Motor neuron (in vitro differentiated cells): ENCODE data around the gene PKD1L1. TPM values are rescaled to one million over a fixed set of nuclear protein-coding genes. Genes with fewer than 3 reads are reported as not detected.

ENCODE experiments used
- ATAC-seq, 8 experiments: fragments of 200-7000 bp; cut with Tn5 transposase; replicated peaks in 6 of 8; 2 replicates each; pipeline ENCODE4 v1.8.0; 2021; ENCODE audit warnings: mild to moderate bottlenecking in 8 of 8, moderate library complexity in 8 of 8
- H3K27ac ChIP-seq, 2 donors: fragments of 250-450 bp; sonication (Bioruptor Pico); 2 replicates each; pipeline ENCODE4 v1.9.0; 2021; ENCODE audit warnings: antibody characterized with exemption in 2 of 2, mild to moderate bottlenecking in 2 of 2, moderate library complexity in 1 of 2
- H3K4me1 ChIP-seq, 2 donors: fragments of 250-450 bp; sonication (Bioruptor Pico); replicated peaks in 1 of 2; 2 replicates each; pipeline ENCODE4 v1.6.1; 2021; ENCODE audit warnings: antibody characterized with exemption in 2 of 2, mild to moderate bottlenecking in 2 of 2, moderate library complexity in 1 of 2
- H3K4me3 ChIP-seq, 5 donors: fragments of 250-450 bp; sonication (Bioruptor Pico); 2 replicates each; pipeline ENCODE4 v1.9.0; 2021; ENCODE audit warnings: antibody characterized with exemption in 5 of 5, mild to moderate bottlenecking in 5 of 5, moderate library complexity in 4 of 5
- WGBS, 10 experiments: fragments of 450-650 bp; shearing (Covaris generic); methylation state at CpG; one replicate each; pipeline ENCODE4 v1.0.0; 2022; 5-methylcytosine and 5-hydroxymethylcytosine counted together
- in situ Hi-C, 9 experiments: fragments of 400-800 bp; cut with MboI; loops; one replicate each; pipeline ENCODE4 v1.15.0; 2021; ENCODE audit warnings: low sequenced_read_pairs in 9 of 9, low pct_unique_long_range_greater_than_20kb in 2 of 9; ENCODE audit not compliant: unreplicated experiment in 9 of 9
- total RNA-seq, 8 experiments: library from RNA; unstranded; fragments of 300-600 nt; gene quantifications; 2 replicates each; pipeline versions ENCODE4 v1.2.3 to v1.2.4, GENCODE V29; 2022

The PKD1L1 gene
- total RNA-seq, 8 experiments from 2014 or later = 0.09 to 1.6 (median 0.32) TPM; not detected in 1

GRCh38 chr7:47873762-47874161 is 74.5 kb downstream of the PKD1L1 start:
- in situ Hi-C loops = no loop called here
- no peaks in the 10 kb centered on the region for H3K4me1 ChIP-seq
- H3K4me3 ChIP-seq = no peak overlapping the region
- 0 to 91% (median 68%) methylated on average over 1 to 5 of the region's 5 CpGs; no CpG with 5 or more reads in 2 of the 10 experiments for WGBS, 10 experiments
- ATAC-seq = peak in 5 of 8 experiments; percentile 23 to 88 (median 55)
- H3K27ac ChIP-seq = no peak overlapping the region

DNA sequence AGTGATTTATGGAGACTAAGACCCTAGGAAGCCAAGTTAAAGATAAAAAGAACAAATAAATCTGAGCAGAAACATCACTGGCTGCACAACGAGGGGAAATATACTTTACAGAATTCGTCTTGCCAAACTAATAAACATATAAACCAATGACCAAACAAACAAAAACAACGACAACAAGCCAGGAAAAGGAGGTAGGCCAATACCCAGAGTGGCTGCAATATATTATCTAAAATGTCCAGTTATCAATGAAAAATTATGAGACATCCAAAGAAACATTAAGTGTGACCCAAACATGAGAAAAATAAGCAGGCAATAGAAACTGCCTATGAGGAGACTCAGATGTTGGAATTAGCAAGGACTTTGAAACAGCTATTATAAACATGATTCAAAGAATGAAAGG is 81.0 kb downstream of the PKD1L1 start:
- Histone ChIP-seq H3K4me1 (peaks cover 0 to 6% of the 10 kb centered on the region in 2 donors), H3K27ac (no peak overlapping the region), H3K4me3 (no peak overlapping the region)
- ATAC-seq = no peak
- in situ Hi-C loops = no loop called here
- WGBS, 10 experiments = 20 to 69% (median 55%) methylated on average over 1 to 3 of the region's 3 CpGs

GRCh38 chr7:47866120-47866519 is 82.1 kb downstream of the PKD1L1 start:
- 17 to 81% (median 33%) methylated on average over 1 to 3 of the region's 3 CpGs; no CpG with 5 or more reads in 3 of the 10 experiments for WGBS, 10 experiments
- peaks cover 0 to 6% of the 10 kb centered on the region in 2 donors for H3K4me1 ChIP-seq

GRCh38 chr7:47852330-47853245 is 95.7 kb downstream of the PKD1L1 start:
- Histone ChIP-seq H3K27ac (no peak overlapping the region), H3K4me3 (no peak overlapping the region), H3K4me1 (no peaks in the 10 kb centered on the region)
- WGBS, 10 experiments = 52 to 100% (median 88%) methylated on average over 1 to 6 of the region's 9 CpGs; no CpG with 5 or more reads in 2 of the 10 experiments
- in situ Hi-C loops = no loop called here
- peak in 3 of 8 experiments; percentile 52 to 63 (median 58) for ATAC-seq

More at GRCh38 chr7:47866120-47866519, 82.1 kb downstream of the PKD1L1 start:
- Histone ChIP-seq H3K27ac (no peak overlapping the region), H3K4me3 (no peak overlapping the region)
- ATAC-seq = peak in 2 of 8 experiments; percentile 23 to 46
- in situ Hi-C loops = no loop called here

DNA sequence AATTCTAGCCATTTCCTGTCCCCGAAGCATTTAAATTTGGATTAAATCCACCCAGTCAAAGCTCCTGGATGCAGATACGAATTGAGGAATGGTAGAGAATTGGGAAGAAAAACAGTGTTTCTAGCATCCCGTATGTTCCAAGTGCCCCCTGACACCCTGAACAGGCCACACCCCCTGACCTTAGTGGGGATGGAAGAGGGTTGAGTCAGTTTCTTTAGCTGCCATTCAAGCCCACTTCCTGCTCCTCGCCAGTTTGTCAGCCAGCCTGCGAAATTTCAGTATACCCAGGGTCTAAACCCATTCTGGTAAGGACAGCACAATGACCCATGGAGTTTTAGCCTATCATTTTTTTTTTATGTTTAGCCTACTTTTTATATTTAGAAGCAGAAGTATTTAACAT is 101.1 kb downstream of the PKD1L1 start:
- in situ Hi-C loops = no loop called here

DNA sequence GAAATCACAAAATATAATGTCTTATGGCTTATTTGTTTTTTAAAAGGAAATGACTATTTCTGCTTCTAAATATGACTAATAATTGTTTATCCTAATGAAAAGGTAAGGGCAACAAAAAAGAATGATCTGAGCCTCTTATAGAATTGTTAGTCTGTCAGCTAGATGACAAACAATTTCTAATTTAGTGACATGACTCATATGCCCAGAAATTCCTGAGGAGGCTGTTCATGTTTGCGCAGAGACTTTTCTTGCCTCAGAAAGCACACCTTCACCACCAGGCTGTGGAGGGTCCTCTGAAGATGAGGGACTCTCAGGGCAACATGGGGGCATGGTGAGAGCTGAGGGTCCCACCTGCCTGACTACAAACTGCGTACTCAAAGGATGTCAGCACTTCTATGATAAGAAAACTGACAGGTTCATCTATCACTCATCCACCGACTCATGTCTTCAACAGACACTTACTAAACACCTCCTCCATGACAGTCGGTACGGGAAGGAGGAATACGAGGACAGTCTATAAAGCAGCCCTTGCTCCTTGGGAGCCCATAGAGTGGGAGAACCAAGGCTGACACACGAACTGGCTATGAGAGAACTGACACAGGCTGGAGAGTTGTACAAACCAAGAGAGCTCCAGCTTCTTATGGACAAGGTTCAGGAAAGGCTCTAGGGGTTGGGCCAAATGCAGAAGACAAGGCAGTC is 102.0 kb downstream of the PKD1L1 start:
- no peak overlapping the region for H3K4me3 ChIP-seq
- no peaks in the 10 kb centered on the region for H3K4me1 ChIP-seq
- no peak overlapping the region for H3K27ac ChIP-seq
- peak in 7 of 8 experiments; percentile 30 to 86 (median 59) for ATAC-seq
- 20 to 100% (median 76%) methylated on average over 1 to 6 of the region's 7 CpGs; no CpG with 5 or more reads in 2 of the 10 experiments for WGBS, 10 experiments
- in situ Hi-C loops = no loop called here

More for the DNA sequence above, 101.1 kb downstream of the PKD1L1 start:
- WGBS, 10 experiments = 0 to 89% (median 77%) methylated on average over 1 to 5 of the region's 5 CpGs; no CpG with 5 or more reads in 1 of the 10 experiments
- ATAC-seq = no peak
- Histone ChIP-seq H3K4me1 (no peaks in the 10 kb centered on the region), H3K27ac (no peak overlapping the region), H3K4me3 (no peak overlapping the region)

DNA sequence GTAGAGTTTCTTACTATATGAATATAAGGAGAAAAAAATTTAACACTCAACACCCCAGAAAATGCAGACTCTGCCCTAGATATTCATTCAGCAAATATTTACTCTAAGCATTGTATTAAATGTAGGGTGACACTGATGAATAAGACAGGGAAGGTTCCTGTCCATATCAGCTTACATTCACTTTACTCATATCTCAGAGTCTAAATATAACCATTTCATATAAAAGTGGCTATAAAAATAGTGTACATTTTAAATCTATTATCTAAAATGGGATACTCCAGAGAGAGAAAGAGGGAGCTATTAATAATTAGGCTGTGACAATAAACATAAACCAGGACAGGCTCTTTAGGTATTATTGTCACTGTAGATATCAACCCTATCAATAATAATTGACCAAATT is 104.0 kb downstream of the PKD1L1 start:
- no peak for ATAC-seq
- no peak overlapping the region for H3K27ac ChIP-seq
- no peak overlapping the region for H3K4me3 ChIP-seq
- in situ Hi-C loops = no loop called here
- no peaks in the 10 kb centered on the region for H3K4me1 ChIP-seq

- no peak for ATAC-seq
Measured at GRCh38 chr7:47843291-47843690, 105.0 kb downstream of the PKD1L1 start.

DNA sequence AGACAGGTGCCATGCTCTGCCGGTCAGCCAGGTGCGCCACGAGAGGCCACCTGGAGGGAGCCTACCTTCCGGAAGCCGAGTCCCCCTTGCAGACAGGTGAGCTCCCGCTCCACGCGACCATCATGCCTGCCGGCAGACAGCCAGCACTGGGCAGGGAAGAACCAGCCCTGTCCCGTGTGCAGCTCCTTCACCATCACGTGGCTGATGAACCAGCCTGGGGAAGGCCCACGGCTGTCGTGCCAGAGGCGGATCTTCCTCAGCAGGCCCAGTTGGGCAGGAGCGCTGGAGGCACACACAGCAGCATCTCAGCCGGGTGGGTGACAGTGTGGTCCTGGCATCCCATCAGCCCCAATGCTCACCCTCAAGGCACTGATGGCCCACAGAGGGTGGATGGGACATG is 108.9 kb downstream of the PKD1L1 start:
- in situ Hi-C loops = no loop called here
- H3K4me1 ChIP-seq = no peaks in the 10 kb centered on the region
- no peak overlapping the region for H3K4me3 ChIP-seq
- WGBS, 10 experiments = 73 to 100% (median 80%) methylated on average over 1 to 4 of the region's 16 CpGs; no CpG with 5 or more reads in 7 of the 10 experiments
- ATAC-seq = no peak
- no peak overlapping the region for H3K27ac ChIP-seq

More at GRCh38 chr7:47843291-47843690, 105.0 kb downstream of the PKD1L1 start:
- Histone ChIP-seq H3K4me1 (no peaks in the 10 kb centered on the region), H3K27ac (no peak overlapping the region), H3K4me3 (no peak overlapping the region)
- 0 to 90% (median 70%) methylated on average over 1 to 2 of the region's 2 CpGs; no CpG with 5 or more reads in 4 of the 10 experiments for WGBS, 10 experiments
- in situ Hi-C loops = no loop called here

- 38 to 100% (median 86%) methylated on average over 2 to 8 of the region's 8 CpGs; no CpG with 5 or more reads in 1 of the 10 experiments for WGBS, 10 experiments
- ATAC-seq = no peak
- H3K4me3 ChIP-seq = no peak overlapping the region
- H3K27ac ChIP-seq = no peak overlapping the region
- in situ Hi-C loops = no loop called here
- no peaks in the 10 kb centered on the region for H3K4me1 ChIP-seq
Measured at GRCh38 chr7:47837826-47838225, 110.4 kb downstream of the PKD1L1 start.

DNA sequence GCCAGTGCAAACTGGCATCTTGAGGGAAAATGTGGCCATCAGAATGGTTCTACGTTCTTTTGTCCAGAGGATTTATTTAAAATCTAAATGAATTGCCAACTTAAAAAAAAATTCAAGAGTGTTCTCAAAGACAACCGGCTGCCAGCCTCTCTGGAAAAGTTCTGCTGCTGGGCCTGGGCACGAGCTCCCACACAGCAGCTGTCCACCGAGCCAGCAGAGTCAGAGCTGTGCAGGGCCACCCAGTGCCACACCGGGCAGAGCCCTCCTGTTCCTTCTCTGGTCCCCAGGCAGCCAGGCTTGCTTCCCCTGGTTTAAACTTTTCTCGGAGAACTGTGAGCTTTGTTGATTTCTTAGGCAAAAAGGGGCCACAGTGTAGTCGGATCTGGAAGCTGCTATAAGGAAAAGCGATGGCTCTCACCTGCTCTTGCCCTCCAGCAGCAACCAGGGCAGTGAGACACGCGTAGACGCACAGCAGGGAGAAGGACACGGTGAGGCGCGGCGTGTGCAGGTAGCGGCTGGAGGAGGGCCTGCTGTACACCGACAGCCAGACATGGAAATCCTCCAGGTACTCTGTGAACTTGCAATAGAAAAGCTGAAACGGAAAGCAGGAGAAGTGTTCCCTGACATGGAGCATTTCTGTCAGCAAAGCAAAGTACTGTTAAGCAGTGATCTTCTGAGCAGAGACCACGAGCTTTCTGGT is 111.6 kb downstream of the PKD1L1 start:
- WGBS, 10 experiments = 20 to 100% (median 85%) methylated on average over 1 to 19 of the region's 19 CpGs
- no peak overlapping the region for H3K4me3 ChIP-seq
- ATAC-seq = no peak
- in situ Hi-C loops = no loop called here
- H3K4me1 ChIP-seq = no peaks in the 10 kb centered on the region
- H3K27ac ChIP-seq = no peak overlapping the region

- H3K4me3 ChIP-seq = no peak overlapping the region
- H3K4me1 ChIP-seq = no peaks in the 10 kb centered on the region
- WGBS, 10 experiments = 20 to 100% (median 80%) methylated on average over 1 to 10 of the region's 11 CpGs; no CpG with 5 or more reads in 1 of the 10 experiments
- ATAC-seq = no peak
- in situ Hi-C loops = no loop called here
- H3K27ac ChIP-seq = no peak overlapping the region
Measured at GRCh38 chr7:47836080-47836479, 112.2 kb downstream of the PKD1L1 start.
